Measurements from ENCODE around the gene CRLF1.

CRLF1 gene

GRCh38 chr19:18604820-18605159 is 1.8 kb downstream of the CRLF1 start:
- Histone ChIP-seq H4K20me1 (ENCODE audit: insufficient read depth, low read length) (no peaks in the 10 kb centered on the region), H3K4me3 (ENCODE audit: low read depth, low read length, poor library complexity, severe bottlenecking) (no peak overlapping the region)

GRCh38 chr19:18603958-18604819 is 2.4 kb downstream of the CRLF1 start:
- H3K9ac ChIP-seq (ENCODE audit: low read length), result no peak overlapping the region
- no peak for TF ChIP-seq CTCF (IDR thresholded peaks at IDR 0.05; ENCODE audit: low read length)
- no peak for TF ChIP-seq EZH2 (IDR thresholded peaks at IDR 0.05; ENCODE audit: borderline replicate concordance, low read length)
- H3K27ac ChIP-seq (ENCODE audit: low read depth, low read length, poor library complexity, severe bottlenecking), result no peak overlapping the region

More at GRCh38 chr19:18604820-18605159, 1.8 kb downstream of the CRLF1 start:
- Histone ChIP-seq H2AFZ (ENCODE audit: low read length) (no peak overlapping the region), H3K4me2 (ENCODE audit: low read length) (no peak overlapping the region), H3K9me3 (ENCODE audit: low read length) (no peaks in the 10 kb centered on the region), H3K36me3 (ENCODE audit: insufficient read depth, low read length) (no peaks in the 10 kb centered on the region), H3K27me3 (ENCODE audit: insufficient read depth, low read length) (peaks cover 23% of the 10 kb centered on the region), H3K4me1 (ENCODE audit: insufficient read depth, low read length, severe bottlenecking) (no peaks in the 10 kb centered on the region), H3K79me2 (ENCODE audit: insufficient read depth, low read length) (no peaks in the 10 kb centered on the region), H3F3A (ENCODE audit: insufficient read depth, low read length) (no peaks in the 10 kb centered on the region), H3K9ac (ENCODE audit: low read length) (no peak overlapping the region), H3K27ac (ENCODE audit: low read depth, low read length, poor library complexity, severe bottlenecking) (no peak overlapping the region), H3K9me2 (ENCODE audit: low read depth, low read length) (no peaks in the 10 kb centered on the region)
- no peak for TF ChIP-seq EZH2 (IDR thresholded peaks at IDR 0.05; ENCODE audit: borderline replicate concordance, low read length)
- no peak for TF ChIP-seq CTCF (IDR thresholded peaks at IDR 0.05; ENCODE audit: low read length)

GRCh38 chr19:18603255-18603957 is 3.2 kb downstream of the CRLF1 start:
- no peaks in the 10 kb centered on the region for H3K36me3 ChIP-seq (ENCODE audit: insufficient read depth, low read length)
- no peak overlapping the region for H2AFZ ChIP-seq (ENCODE audit: low read length)
- no peaks in the 10 kb centered on the region for H3K4me1 ChIP-seq (ENCODE audit: insufficient read depth, low read length, severe bottlenecking)
- H3K9me3 ChIP-seq (ENCODE audit: low read length), result no peaks in the 10 kb centered on the region
- 0 out of 2 replicates have a peak, but pooled peaks have one; percentile 7 for TF ChIP-seq CTCF (IDR thresholded peaks at IDR 0.05; ENCODE audit: low read length)
- TF ChIP-seq EZH2 (IDR thresholded peaks at IDR 0.05; ENCODE audit: borderline replicate concordance, low read length), result no peak
- no peaks in the 10 kb centered on the region for H3K9me2 ChIP-seq (ENCODE audit: low read depth, low read length)
- H4K20me1 ChIP-seq (ENCODE audit: insufficient read depth, low read length), result no peaks in the 10 kb centered on the region
- no peaks in the 10 kb centered on the region for H3F3A ChIP-seq (ENCODE audit: insufficient read depth, low read length)
- no peak overlapping the region for H3K9ac ChIP-seq (ENCODE audit: low read length)
- H3K4me3 ChIP-seq (ENCODE audit: low read depth, low read length, poor library complexity, severe bottlenecking), result no peak overlapping the region
- H3K27me3 ChIP-seq (ENCODE audit: insufficient read depth, low read length), result peaks cover 18% of the 10 kb centered on the region; the same call in 1 of the 2 replicates
- no peak overlapping the region for H3K4me2 ChIP-seq (ENCODE audit: low read length)
- H3K27ac ChIP-seq (ENCODE audit: low read depth, low read length, poor library complexity, severe bottlenecking), result no peak overlapping the region
- no peaks in the 10 kb centered on the region for H3K79me2 ChIP-seq (ENCODE audit: insufficient read depth, low read length)

More at GRCh38 chr19:18603958-18604819, 2.4 kb downstream of the CRLF1 start:
- no peaks in the 10 kb centered on the region for H3F3A ChIP-seq (ENCODE audit: insufficient read depth, low read length)
- H3K4me3 ChIP-seq (ENCODE audit: low read depth, low read length, poor library complexity, severe bottlenecking), result no peak overlapping the region
- H3K36me3 ChIP-seq (ENCODE audit: insufficient read depth, low read length), result no peaks in the 10 kb centered on the region
- no peaks in the 10 kb centered on the region for H3K79me2 ChIP-seq (ENCODE audit: insufficient read depth, low read length)
- peaks cover 22% of the 10 kb centered on the region; the same call in 1 of the 2 replicates for H3K27me3 ChIP-seq (ENCODE audit: insufficient read depth, low read length)
- H4K20me1 ChIP-seq (ENCODE audit: insufficient read depth, low read length), result no peaks in the 10 kb centered on the region
- H3K9me3 ChIP-seq (ENCODE audit: low read length), result no peaks in the 10 kb centered on the region
- H3K4me1 ChIP-seq (ENCODE audit: insufficient read depth, low read length, severe bottlenecking), result no peaks in the 10 kb centered on the region
- no peak overlapping the region for H2AFZ ChIP-seq (ENCODE audit: low read length)
- H3K9me2 ChIP-seq (ENCODE audit: low read depth, low read length), result no peaks in the 10 kb centered on the region
- H3K4me2 ChIP-seq (ENCODE audit: low read length), result no peak overlapping the region

Data from OCI-LY1 (cell line).